SK-N-SH (cell line): ENCODE data around the gene ESD.

Experiments
- EP300 ChIP-seq, 2 experiments: IDR thresholded peaks; 2 replicates each; pipeline versions ENCODE4 v1.4.0 to v1.6.1; 2012; ENCODE audit warnings: borderline replicate concordance in 1 of 2, low read depth in 1 of 2, low read length in 1 of 2
- POLR2AphosphoS5 ChIP-seq: IDR thresholded peaks from 2 replicates; pipeline ENCODE4 v1.6.1; 2012; ENCODE audit warnings: low read depth, low read length
- TAF1 ChIP-seq: IDR thresholded peaks from 2 replicates; pipeline ENCODE4 v1.6.1; 2012; ENCODE audit warnings: low read depth, mild to moderate bottlenecking, low read length, moderate library complexity, borderline replicate concordance
- TEAD4 ChIP-seq: IDR thresholded peaks from 2 replicates; pipeline ENCODE4 v1.4.0; 2012; ENCODE audit warnings: mild to moderate bottlenecking, borderline replicate concordance; ENCODE audit not compliant: insufficient read depth
- TF ChIP-seq, protein P1 (sequence below): IDR thresholded peaks from 2 replicates; pipeline ENCODE4 v1.6.1; 2012; ENCODE audit warnings: mild to moderate bottlenecking, low read depth, low read length, moderate library complexity
- TF ChIP-seq, protein P2 (sequence below): fragments of 200-600 bp; sonication (generic); IDR thresholded peaks from 2 replicates; pipeline ENCODE4 v1.6.1; 2017; ENCODE audit warnings: antibody characterized with exemption, mild to moderate bottlenecking, moderate library complexity
- TF ChIP-seq, protein P3 (sequence below): IDR thresholded peaks from 2 replicates; pipeline ENCODE4 v1.4.0; 2012; ENCODE audit warnings: low read depth

DNA sequence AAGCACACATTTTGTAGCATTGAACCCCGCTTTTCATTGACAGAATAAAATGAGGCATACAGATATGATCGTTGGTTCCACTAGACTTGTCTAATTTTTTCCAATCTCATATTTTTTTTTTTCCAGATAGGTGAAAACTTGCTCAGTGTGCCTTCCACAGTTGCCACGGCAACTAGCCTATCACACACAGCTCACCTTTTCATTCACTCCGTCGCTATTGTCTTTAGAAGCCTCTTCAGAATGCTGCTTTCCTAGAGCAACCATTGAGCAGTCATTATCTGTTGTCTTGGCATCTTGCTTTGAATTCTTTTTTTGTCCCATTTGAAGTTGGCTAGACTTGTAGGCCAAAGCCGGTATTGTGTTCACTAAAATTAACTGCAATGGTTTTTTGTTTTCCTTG lies 37.7 kb upstream of the ESD start:
- TF ChIP-seq, protein P1, sequence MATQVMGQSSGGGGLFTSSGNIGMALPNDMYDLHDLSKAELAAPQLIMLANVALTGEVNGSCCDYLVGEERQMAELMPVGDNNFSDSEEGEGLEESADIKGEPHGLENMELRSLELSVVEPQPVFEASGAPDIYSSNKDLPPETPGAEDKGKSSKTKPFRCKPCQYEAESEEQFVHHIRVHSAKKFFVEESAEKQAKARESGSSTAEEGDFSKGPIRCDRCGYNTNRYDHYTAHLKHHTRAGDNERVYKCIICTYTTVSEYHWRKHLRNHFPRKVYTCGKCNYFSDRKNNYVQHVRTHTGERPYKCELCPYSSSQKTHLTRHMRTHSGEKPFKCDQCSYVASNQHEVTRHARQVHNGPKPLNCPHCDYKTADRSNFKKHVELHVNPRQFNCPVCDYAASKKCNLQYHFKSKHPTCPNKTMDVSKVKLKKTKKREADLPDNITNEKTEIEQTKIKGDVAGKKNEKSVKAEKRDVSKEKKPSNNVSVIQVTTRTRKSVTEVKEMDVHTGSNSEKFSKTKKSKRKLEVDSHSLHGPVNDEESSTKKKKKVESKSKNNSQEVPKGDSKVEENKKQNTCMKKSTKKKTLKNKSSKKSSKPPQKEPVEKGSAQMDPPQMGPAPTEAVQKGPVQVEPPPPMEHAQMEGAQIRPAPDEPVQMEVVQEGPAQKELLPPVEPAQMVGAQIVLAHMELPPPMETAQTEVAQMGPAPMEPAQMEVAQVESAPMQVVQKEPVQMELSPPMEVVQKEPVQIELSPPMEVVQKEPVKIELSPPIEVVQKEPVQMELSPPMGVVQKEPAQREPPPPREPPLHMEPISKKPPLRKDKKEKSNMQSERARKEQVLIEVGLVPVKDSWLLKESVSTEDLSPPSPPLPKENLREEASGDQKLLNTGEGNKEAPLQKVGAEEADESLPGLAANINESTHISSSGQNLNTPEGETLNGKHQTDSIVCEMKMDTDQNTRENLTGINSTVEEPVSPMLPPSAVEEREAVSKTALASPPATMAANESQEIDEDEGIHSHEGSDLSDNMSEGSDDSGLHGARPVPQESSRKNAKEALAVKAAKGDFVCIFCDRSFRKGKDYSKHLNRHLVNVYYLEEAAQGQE: no peak
- no peak for TF ChIP-seq EP300 (IDR thresholded peaks at IDR 0.05; ENCODE audit: borderline replicate concordance in 1 of 2, low read depth in 1 of 2, low read length in 1 of 2)
- TF ChIP-seq, protein P2, sequence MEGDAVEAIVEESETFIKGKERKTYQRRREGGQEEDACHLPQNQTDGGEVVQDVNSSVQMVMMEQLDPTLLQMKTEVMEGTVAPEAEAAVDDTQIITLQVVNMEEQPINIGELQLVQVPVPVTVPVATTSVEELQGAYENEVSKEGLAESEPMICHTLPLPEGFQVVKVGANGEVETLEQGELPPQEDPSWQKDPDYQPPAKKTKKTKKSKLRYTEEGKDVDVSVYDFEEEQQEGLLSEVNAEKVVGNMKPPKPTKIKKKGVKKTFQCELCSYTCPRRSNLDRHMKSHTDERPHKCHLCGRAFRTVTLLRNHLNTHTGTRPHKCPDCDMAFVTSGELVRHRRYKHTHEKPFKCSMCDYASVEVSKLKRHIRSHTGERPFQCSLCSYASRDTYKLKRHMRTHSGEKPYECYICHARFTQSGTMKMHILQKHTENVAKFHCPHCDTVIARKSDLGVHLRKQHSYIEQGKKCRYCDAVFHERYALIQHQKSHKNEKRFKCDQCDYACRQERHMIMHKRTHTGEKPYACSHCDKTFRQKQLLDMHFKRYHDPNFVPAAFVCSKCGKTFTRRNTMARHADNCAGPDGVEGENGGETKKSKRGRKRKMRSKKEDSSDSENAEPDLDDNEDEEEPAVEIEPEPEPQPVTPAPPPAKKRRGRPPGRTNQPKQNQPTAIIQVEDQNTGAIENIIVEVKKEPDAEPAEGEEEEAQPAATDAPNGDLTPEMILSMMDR: no peak
- TF ChIP-seq TEAD4: no peak
- TF ChIP-seq, protein P3, sequence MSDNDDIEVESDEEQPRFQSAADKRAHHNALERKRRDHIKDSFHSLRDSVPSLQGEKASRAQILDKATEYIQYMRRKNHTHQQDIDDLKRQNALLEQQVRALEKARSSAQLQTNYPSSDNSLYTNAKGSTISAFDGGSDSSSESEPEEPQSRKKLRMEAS: no peak
- TF ChIP-seq TAF1: no peak
- no peak for TF ChIP-seq POLR2AphosphoS5
